ENCODE results near the gene TNP2.
"Not testable (repeated sequence)": the region's sequence is repeated elsewhere in the genome, so short reads cannot be mapped to it uniquely, and the experiment has no call there.

TNP2 gene

DNA sequence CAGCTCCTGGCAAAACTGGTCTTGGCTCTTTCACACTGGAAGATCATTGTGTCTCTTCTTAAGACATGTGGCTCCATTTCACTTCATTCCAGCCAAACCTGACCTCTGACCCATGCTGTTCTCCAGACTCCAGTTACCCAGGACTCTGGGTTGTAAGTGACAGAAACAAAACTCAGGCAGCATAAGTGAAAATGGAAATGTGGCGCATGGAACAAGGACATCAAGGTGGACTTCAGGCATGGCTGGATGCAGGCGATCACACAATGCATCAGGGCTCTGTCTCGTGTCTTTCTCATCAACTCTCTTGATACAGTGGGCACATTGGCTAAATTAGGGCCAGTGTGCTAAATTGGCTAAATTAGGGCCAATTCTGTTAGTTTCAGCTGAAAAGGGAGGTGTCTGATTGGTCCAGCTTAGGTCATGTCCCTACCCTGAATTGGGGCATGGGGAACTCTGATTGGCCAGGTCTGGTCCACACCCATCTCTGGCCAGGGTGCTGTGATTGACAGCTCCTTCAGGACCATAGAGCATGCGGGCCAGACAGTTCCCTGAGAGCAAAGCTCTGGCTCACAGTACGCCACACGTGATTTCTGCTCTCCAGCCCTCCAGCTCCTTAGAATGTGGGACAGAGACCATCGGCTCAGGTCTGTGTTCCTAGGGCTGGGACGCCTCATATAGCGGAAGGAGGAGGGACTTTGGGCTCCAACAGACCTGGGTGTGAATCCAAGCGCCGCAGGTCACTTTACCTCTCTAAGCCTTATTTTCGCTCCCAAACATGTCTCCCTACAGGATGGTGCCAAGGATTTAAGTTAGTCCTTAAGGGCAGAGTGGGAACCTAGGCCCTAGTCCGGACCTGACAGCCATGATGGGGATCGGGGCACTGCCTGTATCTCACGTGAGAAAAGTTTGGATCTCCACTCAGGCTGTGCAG lies 30.6 kb downstream of the TNP2 start:
- no peak for DNase-seq

DNA sequence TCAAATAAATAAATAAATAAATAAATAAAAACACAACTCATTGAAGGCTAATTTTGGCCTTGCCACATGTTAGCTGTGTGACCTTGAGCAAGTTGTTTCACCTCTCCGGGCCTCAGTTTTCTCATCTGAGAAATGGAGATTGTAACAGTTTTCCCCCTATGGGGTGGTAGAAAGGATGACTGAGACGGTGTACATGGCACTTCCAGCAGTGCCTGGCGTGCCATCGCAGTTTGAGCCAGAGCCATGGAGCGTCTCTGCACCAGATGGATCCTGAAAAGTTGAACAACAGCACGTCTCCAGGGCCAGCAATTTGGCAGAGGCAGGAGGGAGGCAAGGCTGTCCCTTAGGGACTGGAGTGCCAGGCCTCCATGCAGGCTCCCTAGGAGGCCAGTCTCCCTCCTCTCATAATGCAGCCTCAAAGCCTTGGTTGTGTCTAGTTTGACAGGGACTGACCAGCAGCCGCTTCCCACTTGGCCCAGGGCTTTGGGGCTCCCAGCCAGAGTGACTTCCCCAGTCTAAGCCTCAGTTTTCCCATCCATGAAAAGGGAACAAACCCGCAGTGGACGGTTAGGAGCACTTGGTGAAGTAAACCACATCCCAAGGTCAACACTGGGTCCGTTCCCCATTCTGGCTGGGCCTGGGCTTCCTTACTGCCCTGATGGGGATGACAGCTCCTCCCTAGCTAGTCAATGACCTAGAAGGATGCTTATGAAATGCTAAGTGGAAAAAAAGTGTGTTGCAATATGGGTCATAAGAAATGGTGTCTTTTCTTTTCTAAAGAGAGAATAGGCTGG lies 32.5 kb downstream of the TNP2 start:
- no peak for DNase-seq

DNA sequence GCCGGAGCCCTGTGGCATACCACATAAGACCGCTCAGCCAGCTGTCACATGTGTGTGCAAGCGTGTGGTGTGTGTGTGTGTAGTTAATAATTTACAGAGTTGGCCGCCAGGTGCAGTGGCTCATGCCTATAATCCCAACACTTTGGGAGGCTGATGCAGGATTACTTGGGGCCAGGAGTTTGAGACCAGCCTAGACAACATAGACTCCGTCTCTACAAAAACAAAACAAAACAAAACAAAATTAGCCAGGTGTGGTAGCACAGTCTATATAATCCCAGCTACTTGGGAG lies 33.5 kb downstream of the TNP2 start:
- no peak for DNase-seq

DNA sequence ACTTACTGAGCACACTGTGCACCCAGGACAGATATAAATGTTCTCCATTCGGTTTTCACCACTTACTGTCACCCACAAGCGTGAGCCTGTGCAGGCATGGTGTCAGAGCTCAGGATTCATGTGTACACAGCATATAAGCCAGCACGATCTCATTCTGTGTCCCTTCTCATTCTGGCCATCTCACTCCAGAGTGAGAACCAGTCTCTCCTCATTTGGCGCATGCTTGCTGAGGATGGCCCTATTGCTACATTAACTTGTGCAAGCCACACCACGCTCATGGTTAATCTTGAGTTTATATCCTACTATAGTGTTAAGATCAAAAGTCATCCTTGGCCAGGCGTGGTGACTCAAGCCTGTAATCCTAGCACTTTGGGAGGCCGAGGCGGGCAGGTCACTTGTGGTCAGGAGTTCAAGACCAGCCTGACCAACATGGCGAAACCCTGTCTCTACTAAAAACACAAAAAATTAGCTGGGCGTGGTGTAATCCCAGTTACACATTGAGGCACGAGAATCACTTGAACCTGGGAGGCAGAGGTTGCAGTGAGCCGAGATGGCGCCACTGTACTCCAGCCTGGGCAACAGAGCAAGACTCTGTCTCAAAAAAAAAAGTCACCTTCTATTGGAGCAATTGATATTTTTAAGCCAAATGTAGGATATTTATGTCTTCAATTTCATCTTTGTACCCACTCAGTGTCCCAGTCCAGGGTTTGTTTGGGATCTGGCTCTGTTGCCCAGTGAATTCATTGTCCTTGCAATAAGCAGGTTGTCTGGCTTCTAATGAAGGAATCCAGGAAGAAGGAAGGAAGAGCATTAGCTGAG lies 34.0 kb downstream of the TNP2 start:
- no peak for DNase-seq

DNA sequence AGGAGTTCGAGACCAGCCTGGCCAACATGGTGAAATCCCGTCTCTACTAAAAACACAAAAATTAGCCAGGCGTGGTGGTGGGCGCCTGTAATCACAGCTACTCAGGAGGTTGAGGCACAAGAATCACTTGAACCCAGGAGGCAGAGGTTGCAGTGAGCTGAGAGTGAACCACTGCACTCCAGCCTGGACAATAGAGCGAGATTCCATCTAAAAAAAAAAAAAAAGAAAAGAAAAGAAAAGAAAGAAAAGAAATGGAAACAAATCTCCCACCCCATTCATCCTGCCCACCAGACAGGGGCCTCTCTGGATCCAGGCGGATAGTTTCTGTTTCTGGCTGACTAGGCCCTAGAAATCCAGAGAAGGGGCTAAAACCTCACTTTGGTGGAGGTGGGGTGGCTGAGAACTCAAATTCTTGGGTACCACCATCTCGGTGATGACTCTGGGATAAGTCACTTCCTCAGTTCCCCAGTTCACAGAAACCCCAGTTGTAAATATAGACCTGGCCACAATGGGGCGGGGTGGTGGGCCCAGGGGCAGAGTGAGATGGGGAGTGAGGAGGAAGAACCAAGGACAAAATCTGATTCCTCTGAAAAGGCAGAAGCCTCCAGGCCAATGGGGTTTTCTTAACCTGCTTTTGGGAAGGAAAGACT lies 35.3 kb downstream of the TNP2 start:
- no peak for DNase-seq

DNA sequence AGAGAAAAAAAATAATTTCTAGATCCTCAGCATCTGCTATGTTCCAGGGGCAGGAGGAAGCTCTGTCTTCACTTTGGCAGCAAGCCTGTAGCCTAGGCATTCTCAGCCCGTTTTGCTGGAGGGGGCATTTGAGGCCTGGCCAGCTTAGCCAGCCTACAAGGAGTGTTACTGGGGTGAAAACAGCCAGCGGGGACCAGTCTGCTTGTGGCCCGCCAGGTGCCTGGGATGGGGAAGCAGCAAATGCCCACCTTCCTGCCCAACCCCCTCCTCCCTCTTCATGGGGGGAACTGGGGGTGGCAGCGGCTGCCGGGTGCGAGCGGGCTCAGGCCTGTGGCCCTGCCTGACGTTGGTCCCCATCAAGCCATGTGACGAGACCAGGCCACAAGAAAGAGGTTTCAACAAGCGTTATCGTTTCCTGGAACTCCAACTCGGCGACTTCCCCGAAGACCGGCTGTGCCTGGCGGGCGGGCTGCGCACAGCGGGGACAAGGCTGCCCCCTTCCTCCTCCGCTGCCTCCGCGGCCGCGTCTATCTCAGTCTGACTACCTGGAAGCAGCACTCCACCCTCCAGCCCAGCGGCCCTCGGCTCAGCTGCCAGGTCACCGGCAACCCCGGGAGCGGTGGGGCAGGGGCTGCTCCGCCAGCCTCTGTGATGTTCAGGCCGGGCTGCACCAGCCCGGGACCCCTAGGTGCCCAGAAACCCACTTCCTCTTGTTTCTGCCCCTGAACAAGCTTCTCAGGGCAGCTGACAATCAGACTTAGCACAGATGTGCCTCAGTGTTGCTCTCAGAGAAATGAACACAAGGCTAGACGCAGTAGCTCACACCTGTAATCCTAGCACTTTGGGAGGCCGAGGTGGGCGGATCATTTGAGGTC lies 36.0 kb downstream of the TNP2 start:
- no peak for DNase-seq

DNA sequence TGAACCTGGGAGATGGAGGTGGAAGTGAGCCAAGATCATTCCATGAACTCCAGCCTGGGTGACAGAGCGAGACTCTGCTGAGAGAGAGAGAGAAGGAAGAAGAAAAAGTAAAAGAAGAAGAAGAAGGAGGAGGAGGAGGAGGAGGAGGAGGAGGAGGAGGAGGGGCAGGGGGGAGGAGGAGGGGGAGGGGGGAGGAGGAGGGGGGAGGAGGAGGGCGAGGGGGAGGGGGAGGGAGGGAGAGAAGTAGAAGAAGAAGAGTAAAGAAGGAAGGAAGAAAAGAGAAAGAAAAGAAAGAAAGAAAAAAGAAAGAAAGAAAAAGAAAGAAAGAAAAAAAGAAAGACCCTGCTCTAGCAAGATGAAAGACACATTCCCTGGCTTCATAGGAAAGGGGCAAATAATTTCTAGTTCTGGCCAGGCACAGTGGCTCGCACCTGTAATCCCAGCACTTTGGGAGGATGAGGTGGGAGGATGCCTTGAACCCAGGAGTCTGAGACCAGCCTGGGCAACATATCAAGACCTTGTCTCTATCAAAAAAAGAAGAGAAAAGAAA lies 36.7 kb downstream of the TNP2 start:
- DNase-seq = no peak

DNA sequence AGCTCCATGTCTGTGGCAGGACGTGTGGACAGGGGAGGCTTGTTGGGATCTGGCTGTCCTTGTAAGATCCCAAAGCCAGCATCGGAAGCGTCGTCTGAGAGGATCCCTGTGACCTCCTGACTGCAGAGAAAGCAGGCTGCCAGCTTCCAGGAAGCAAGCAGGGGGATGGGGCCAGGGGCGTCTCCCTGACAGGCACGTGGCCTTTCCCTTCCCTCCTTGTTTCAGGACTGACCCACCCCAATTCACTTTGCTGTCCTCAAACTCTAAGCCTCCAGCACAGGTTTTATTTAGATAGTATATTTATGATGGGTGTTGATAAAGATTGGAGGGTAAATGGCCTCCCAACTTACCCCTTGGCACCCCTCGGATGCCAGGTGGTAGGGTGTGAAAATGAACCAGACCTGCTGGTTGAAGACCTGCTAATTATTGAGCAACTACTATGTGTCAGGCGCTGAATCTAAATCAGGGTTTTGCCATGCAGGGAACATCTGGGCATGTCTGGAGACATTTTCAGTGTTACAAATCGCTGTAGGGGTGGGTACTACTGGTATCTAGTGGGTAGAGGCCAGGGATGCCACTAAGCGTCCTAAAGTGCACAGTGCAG lies 37.7 kb downstream of the TNP2 start:
- no peak for DNase-seq

DNA sequence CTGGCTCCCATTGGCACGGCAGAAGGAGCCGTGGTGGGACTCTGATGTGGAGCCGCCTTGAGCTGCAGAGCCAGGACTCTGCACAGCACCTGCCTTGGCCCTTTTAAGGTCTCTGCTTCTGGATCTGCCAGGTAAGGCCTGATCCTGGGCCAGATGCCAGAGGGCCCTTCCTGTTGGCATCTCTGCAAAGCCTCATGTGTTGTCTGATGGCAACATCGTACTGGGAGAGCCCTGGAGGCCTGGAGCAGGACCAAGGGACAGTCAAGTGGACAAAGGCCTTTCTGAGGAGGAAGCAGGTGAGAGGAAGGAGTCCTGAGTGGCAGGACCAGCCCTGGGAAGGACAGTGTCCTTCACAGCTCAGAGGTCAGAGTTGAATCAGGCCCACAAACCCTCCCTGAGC lies 39.2 kb downstream of the TNP2 start:
- no peak for DNase-seq

DNA sequence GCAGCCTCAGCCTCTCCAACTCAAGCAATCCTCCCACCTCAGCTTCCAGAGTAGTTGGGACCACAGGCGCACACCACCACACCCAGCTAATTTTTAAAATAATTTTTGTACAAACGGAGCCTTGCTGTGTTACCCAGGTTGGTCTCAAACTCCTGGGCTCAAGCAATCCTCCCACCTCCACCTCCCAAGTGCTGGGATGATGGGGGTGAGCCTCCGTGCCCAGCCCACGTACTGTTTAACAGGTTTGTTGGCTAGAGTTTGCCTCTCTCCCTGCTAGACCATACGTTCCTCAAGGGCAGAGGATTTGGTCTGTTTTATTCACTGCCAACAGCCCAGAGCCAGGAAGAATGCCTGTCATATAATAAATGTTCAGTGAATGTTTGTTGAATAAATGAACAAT lies 39.7 kb downstream of the TNP2 start:
- DNase-seq = no peak

DNA sequence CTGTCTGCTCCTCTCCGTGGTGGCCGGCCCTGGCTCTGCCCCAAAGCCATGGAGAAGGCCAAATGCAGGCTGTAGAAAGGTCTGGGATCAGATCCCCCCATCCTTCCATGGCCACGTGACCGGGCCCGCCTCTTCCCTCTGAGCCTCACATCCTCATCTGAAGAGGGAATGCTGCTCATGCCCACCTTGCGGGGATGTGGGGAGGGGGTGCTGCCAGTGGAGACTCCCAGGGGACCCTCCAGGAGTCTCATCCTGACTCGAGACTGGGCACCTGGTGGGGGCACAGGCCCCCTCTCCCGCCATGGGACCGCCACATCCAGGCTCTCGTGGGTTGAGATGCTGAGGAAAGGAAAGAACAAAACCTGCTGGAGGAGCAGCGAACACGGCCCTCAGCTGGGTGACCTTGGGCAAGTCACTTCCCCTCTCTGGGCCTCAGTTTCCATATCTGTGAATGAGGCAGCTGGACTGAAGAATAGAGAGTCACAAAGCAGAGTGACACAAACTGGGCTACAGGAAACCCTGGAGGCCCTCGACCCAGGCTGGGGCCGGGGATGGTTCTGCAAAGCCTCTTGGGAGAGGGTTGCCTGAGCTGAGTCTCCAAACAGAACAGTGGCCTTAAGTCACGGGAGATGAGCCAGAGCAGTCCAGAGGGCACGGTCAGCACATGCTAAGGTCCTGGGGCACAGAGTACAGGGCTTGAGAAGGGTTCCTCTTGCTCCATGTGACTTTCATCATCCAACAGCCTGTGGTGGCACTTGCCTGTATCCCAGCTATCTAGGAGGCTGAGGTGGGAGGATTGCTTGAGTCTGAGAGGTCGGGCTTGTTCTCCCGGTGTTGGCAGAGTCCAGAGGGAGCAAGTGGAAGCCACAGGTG lies 43.2 kb downstream of the TNP2 start:
- no peak for DNase-seq

DNA sequence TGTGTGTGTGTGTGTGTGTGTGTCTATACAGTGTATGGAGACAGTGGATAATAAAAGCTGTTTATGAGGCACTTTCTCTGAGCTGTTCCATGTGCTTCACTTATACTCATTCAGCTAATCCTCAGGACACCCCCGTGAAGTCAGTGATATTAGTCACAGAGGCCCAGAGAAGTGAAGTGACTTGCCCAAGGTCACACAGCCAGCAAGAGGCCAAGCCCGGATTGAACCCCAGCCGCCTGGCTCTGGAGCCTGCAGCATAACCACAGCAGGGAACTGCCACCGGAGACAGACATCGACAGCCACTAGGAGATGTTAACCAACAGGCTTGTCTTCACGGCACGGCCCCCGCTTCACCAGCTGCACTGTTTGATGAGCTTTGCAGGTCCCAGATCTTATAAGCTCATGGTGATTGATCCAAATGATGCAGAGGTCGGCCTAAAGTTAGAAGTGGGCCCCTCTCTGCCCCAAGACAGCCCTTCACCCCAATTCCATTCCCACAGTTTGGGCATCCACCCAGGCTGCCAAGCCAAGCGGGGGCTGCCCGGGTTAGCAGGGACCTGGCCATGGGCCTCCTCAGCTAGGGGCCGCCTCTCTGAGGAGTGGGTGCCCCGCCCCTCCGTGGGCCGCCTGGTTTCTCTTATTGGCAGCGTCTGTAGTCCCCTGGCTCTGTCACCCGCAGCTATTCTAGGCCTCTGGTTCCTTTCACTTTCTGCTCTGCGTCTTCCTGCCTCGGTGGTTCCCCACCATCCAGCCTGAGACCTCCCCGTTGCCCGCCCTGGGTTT lies 44.0 kb downstream of the TNP2 start:
- no peak for DNase-seq

DNA sequence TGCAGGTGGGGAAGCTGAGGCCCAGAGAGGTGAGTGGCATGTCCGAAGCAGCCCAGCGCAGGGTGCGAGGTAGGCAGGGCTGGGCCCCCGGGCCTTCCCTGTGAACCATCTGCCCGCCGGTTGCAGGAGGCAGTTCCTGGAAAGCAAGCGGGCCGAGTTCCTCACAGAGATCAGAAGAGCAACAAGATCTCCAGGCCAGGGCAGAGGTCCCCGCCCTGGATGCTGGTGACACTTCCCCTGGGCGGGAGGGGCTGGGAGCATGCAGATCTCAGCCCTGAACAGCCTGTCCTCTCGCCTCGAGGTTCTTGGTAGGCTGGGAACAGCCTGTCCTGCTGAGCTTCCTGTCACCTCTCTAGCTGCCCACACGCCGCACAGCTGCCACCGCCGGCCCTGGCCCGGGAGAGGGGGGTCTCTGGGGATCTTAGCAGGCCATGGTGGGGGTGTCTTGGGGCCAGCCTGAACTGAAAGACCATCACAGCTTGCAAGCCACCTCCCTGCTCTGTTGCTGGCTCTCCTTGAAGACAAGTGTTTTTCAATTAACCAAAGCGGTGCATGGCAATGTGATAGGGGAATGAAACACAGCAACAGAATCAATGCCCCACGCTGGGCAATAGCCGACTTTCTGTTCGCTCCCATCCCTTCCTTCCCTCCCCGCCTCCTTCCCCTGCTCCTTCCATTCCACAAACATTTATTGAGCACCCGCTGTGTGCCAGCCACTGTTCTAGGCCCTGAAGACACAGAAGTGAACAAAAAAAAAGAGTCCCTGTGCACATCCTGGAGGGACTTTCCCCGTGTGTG lies 44.8 kb downstream of the TNP2 start:
- DNase-seq = no peak

DNA sequence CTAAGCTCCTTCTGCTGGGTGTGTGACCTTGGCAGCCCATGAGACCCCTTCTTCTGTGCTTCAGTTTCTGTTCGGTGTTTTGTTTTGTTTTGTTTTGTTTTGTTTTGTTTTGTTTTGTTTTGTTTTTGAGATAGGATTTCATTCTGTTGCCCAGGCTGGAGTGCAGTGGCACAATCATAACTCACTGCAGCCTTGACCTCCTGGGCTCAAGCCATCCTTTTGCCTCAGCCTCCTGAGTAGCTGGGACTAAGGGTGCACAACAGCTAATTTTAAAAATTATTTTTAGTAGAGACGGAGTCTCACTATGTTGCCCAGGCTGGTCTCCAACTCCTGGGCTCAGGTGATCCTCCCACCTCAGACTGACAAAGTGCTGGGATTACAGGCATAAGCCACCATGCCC lies 48.6 kb downstream of the TNP2 start:
- DNase-seq = not testable (repeated sequence)

DNA sequence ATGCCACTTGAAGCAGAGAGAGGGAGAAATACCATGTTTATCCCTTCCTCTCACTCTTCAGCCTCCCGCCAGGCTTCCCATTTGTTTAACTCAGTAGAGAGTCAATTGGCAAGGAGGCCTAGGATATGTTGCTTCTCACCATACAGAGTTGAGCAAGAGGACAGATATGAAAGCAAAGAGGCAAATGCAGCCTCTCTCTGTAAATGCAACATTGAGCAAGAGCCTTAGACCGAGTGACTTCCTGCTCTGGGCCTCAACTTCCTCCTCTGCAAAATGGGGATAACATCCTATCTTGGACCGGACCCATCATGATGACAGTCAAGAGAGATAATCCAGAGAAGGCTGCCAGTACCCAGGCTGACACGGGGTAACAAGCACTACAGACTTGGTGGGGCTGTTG lies 49.9 kb downstream of the TNP2 start:
- DNase-seq = no peak

DNA sequence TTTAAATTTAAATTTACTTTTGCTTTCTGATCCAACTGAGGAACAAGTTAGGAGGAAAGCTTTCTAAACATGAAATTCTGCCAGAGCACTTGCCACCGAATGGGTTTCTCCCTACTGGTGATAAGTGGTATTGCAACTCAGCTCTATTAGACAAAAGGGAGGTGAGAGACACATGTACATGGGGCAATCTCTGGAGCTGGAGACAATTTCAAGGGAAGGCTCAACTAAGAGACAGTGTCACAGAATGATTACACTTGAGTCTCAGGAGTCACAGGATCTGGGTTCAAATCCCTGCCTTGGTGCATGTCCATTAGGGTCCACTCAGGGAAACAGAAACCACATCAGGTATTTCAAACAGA lies 50.5 kb downstream of the TNP2 start:
- no peak for DNase-seq

Measured in SHP77 treated with DMSO at 0.1 percent for 48 hours (cell line).